Mesenchymal stem cell (in vitro differentiated cells and primary cell): ENCODE data around the gene CSHL1.
"Not testable (repeated sequence)": the region's sequence is repeated elsewhere in the genome, so short reads cannot be mapped to it uniquely, and the experiment has no call there.

ENCODE experiments used
- DNase-seq: peaks from one replicate; pipeline ENCODE4 v3.0.0-alpha.2; 2013
- H2AFZ ChIP-seq: one replicate; pipeline ENCODE4 v1.6.1; 2013; ENCODE audit warnings: low read depth, mild to moderate bottlenecking, control low read depth, inconsistent platforms, low read length, moderate library complexity
- H2AK5ac ChIP-seq: 2 replicates; pipeline ENCODE4 v1.6.1; 2013; ENCODE audit warnings: low read length, moderate library complexity, mild to moderate bottlenecking, inconsistent platforms; ENCODE audit not compliant: severe bottlenecking
- H2BK120ac ChIP-seq: one replicate; pipeline ENCODE4 v1.6.1; 2013; ENCODE audit warnings: low read depth, mild to moderate bottlenecking, inconsistent platforms, low read length, moderate library complexity
- H2BK12ac ChIP-seq, 2 experiments: one replicate each; pipeline ENCODE4 v1.6.1; 2013; ENCODE audit warnings: inconsistent platforms in 2 of 2, low read length in 2 of 2, mild to moderate bottlenecking in 2 of 2, moderate library complexity in 2 of 2, control low read depth in 1 of 2
- H2BK15ac ChIP-seq: one replicate; pipeline ENCODE4 v1.6.1; 2013; ENCODE audit warnings: mild to moderate bottlenecking, low read depth, inconsistent platforms; ENCODE audit not compliant: poor library complexity, severe bottlenecking
- H2BK5ac ChIP-seq: 2 replicates; pipeline ENCODE4 v1.6.1; 2013; ENCODE audit warnings: low read depth, mild to moderate bottlenecking, low read length, control low read depth, inconsistent platforms; ENCODE audit not compliant: poor library complexity, severe bottlenecking
- H3K14ac ChIP-seq, 2 experiments: one replicate each; pipeline ENCODE4 v1.6.1; 2013; ENCODE audit warnings: inconsistent platforms in 2 of 2, low read length in 2 of 2, control low read depth in 1 of 2, mild to moderate bottlenecking in 1 of 2, moderate library complexity in 1 of 2
- H3K18ac ChIP-seq, 2 experiments: one replicate each; pipeline ENCODE4 v1.6.1; 2013; ENCODE audit warnings: inconsistent platforms in 2 of 2, low read length in 2 of 2, control low read depth in 1 of 2, low read depth in 1 of 2, mild to moderate bottlenecking in 1 of 2
- H3K23ac ChIP-seq, 2 experiments: one replicate each; pipeline ENCODE4 v1.6.1; 2013; ENCODE audit warnings: inconsistent platforms in 2 of 2, low read length in 2 of 2, mild to moderate bottlenecking in 2 of 2, moderate library complexity in 2 of 2, control low read depth in 1 of 2
- H3K27ac ChIP-seq: 2 replicates; pipeline ENCODE4 v1.5.1; 2013; ENCODE audit warnings: mild to moderate bottlenecking, moderate library complexity, low read length, control low read depth, inconsistent platforms; ENCODE audit not compliant: poor library complexity, severe bottlenecking
- H3K27me3 ChIP-seq, 2 experiments: 2 replicates each; pipeline versions ENCODE4 v1.6.1 to v1.7.0; 2013; ENCODE audit warnings: low read length in 2 of 2, mild to moderate bottlenecking in 2 of 2, moderate library complexity in 2 of 2, control low read depth in 1 of 2, inconsistent platforms in 1 of 2; ENCODE audit not compliant: control insufficient read depth in 1 of 2, insufficient read depth in 1 of 2
- H3K36me3 ChIP-seq, 2 experiments: 2 replicates each; pipeline versions ENCODE4 v1.6.1 to v1.7.0; 2013; ENCODE audit warnings: low read length in 2 of 2, control low read depth in 1 of 2, inconsistent platforms in 1 of 2, low read depth in 1 of 2, mild to moderate bottlenecking in 1 of 2; ENCODE audit not compliant: insufficient read depth in 2 of 2, control insufficient read depth in 1 of 2
- H3K4ac ChIP-seq, 2 experiments: one replicate each; pipeline ENCODE4 v1.6.1; 2013; ENCODE audit warnings: inconsistent platforms in 2 of 2, low read length in 2 of 2, mild to moderate bottlenecking in 2 of 2, moderate library complexity in 2 of 2, control low read depth in 1 of 2, low read depth in 1 of 2
- H3K4me1 ChIP-seq: 2 replicates; pipeline ENCODE4 v1.6.1; 2013; ENCODE audit warnings: low read depth, low read length, control low read depth; ENCODE audit not compliant: control insufficient read depth, insufficient read depth
- H3K4me2 ChIP-seq: 2 replicates; pipeline ENCODE4 v1.6.1; 2013; ENCODE audit warnings: low read length, mild to moderate bottlenecking, inconsistent platforms; ENCODE audit not compliant: poor library complexity, severe bottlenecking
- H3K4me3 ChIP-seq, 2 experiments: 2 replicates each; pipeline versions ENCODE4 v1.5.1 to v1.7.0; 2013; ENCODE audit warnings: low read length in 2 of 2, mild to moderate bottlenecking in 2 of 2, control low read depth in 1 of 2, low read depth in 1 of 2; ENCODE audit not compliant: insufficient read depth in 1 of 2
- H3K79me1 ChIP-seq: replicated peaks from 2 replicates; pipeline ENCODE4 v1.6.1; 2013; ENCODE audit warnings: mild to moderate bottlenecking, control low read depth, low read length, inconsistent platforms; ENCODE audit not compliant: poor library complexity, severe bottlenecking
- H3K9ac ChIP-seq: 2 replicates; pipeline ENCODE4 v1.7.0; 2013; ENCODE audit warnings: mild to moderate bottlenecking, low read length, moderate library complexity
- H3K9me3 ChIP-seq: 2 replicates; pipeline ENCODE4 v1.7.0; 2013; ENCODE audit warnings: mild to moderate bottlenecking, low read length; ENCODE audit not compliant: control insufficient read depth
- H4K8ac ChIP-seq: one replicate; pipeline ENCODE4 v1.6.1; 2013; ENCODE audit warnings: inconsistent platforms, mild to moderate bottlenecking, low read length, moderate library complexity
- H4K91ac ChIP-seq: one replicate; pipeline ENCODE4 v1.6.1; 2013; ENCODE audit warnings: mild to moderate bottlenecking, low read length, inconsistent platforms
- WGBS: methylation state at CpG from one replicate; pipeline ENCODE4 v1.1.7; 2013; ENCODE audit warnings: mixed read lengths; 5-methylcytosine and 5-hydroxymethylcytosine counted together

The CSHL1 gene

DNA sequence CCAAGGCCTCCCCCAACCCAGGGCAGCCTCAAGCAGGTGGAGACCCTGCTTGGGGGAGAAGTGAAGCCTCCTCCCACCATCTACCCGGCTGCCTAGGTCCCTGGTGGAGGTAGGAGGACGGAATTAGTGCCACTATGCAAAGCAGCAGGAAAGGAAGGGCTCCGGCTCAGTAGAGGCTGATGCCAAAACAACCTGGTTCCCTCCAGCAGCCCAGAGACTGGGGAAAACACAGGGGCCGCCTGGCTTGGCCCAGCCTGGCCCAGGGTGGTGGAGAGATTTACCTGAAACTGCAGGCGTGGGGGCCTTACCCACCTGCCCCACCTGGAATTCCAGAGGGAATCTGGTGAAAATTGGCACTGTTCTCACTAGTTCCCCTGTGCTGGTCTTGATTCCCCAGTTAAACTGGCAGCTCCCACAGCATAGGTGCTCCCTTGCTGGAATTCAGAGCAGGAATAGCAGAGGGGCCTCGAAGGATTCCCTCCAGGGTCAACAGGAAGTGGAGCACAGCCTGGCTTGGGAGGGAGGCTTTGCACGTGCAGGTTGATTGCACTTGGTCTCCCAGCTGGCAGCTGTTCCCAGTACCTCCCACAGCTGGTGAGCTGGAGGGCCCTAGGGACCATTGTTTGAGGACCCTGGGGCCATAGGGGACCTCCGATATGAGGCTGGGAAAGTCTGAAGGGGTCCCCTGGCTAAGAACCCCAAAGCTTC, 16.6 kb upstream of the CSHL1 start:
- no peak for DNase-seq
- Histone ChIP-seq H3K9me3 (no peaks in the 10 kb centered on the region), H3K14ac (no peak overlapping the region), H4K8ac (no peak overlapping the region), H2BK120ac (no peak overlapping the region), H3K27ac (no peak overlapping the region), H2BK15ac (no peak overlapping the region), H4K91ac (no peak overlapping the region), H3K9ac (no peak overlapping the region), H2AK5ac (no peak overlapping the region), H3K18ac (no peak overlapping the region), H3K36me3 (no peaks in the 10 kb centered on the region), H3K79me1 (no peaks in the 10 kb centered on the region), H2AFZ (no peak overlapping the region), H2BK12ac (no peak overlapping the region), H3K23ac (no peak overlapping the region), H2BK5ac (no peak overlapping the region), H3K27me3 (peaks cover 3 to 23% of the 10 kb centered on the region in 2 experiments), H3K4me1 (no peaks in the 10 kb centered on the region), H3K4me2 (no peak overlapping the region), H3K4ac (no peak overlapping the region), H3K4me3 (no peak overlapping the region)
- 60% methylated on average over 7 of the region's 8 CpGs for WGBS

DNA sequence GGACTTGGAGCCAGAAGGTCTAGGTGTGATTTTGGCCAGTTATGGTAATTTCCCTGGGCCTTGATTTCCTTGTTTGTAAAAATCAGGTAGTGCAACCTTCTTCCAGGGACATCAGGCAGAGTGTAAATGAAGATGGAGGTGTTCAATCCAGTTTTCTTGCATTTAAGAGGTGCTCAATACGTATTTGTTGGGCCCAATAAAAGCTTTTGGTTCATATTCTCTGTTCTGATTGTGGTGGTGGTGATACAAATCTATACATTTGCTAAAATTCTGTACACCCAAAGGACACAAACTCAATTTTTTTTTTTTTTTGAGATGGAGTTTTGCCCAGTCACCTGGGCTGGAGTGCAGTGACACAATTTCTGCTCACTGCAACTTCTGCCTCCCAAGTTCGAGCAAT, 15.1 kb upstream of the CSHL1 start:
- H2BK15ac ChIP-seq: no peak overlapping the region
- no peak for DNase-seq
- no peak overlapping the region for H3K9ac ChIP-seq
- H3K36me3 ChIP-seq: no peaks in the 10 kb centered on the region
- no peak overlapping the region for H2AK5ac ChIP-seq
- no peak overlapping the region for H4K8ac ChIP-seq
- H4K91ac ChIP-seq: no peak overlapping the region
- no peak overlapping the region for H2BK5ac ChIP-seq
- H2BK12ac ChIP-seq: no peak overlapping the region
- peaks cover 3 to 14% of the 10 kb centered on the region in 2 experiments for H3K27me3 ChIP-seq
- H3K4me2 ChIP-seq: no peak overlapping the region
- no peak overlapping the region for H3K14ac ChIP-seq
- no peaks in the 10 kb centered on the region for H3K79me1 ChIP-seq
- no peak overlapping the region for H3K4ac ChIP-seq
- H3K4me3 ChIP-seq: no peak overlapping the region
- no peak overlapping the region for H3K18ac ChIP-seq
- no peak overlapping the region for H3K27ac ChIP-seq
- H3K9me3 ChIP-seq: no peaks in the 10 kb centered on the region
- H2BK120ac ChIP-seq: no peak overlapping the region
- WGBS: 100% methylated on average over 1 of the region's 2 CpGs
- no peak overlapping the region for H3K23ac ChIP-seq
- H3K4me1 ChIP-seq: no peaks in the 10 kb centered on the region
- no peak overlapping the region for H2AFZ ChIP-seq

DNA sequence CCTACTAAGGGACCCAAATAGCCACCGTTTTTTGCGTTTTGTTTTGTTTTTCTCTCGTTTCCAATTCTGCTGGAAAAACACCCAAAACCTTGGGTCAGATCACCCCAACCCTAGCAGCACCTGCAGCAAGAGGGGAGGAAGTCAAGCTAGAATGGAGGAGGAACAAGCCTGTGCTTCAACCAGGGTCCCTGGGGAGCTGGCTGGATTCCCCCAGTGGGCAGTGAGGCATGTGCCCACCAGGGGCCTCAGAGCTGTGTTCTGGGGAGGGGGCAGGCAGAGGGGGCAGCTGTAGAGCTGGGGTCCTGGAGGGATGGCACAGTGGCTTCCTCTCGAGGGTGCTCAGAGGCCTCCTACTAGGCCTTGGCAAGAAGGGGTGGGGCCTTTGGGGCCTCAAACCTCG, 14.6 kb upstream of the CSHL1 start:
- H3K79me1 ChIP-seq: no peaks in the 10 kb centered on the region
- H2BK120ac ChIP-seq: no peak overlapping the region
- no peak overlapping the region for H3K4ac ChIP-seq
- no peak overlapping the region for H3K9ac ChIP-seq
- H3K4me3 ChIP-seq: no peak overlapping the region
- no peak overlapping the region for H2BK5ac ChIP-seq
- DNase-seq: no peak
- no peak overlapping the region for H3K4me2 ChIP-seq
- H3K27ac ChIP-seq: no peak overlapping the region
- H3K4me1 ChIP-seq: no peaks in the 10 kb centered on the region
- H3K27me3 ChIP-seq: peaks cover 3 to 14% of the 10 kb centered on the region in 2 experiments
- no peak overlapping the region for H2BK12ac ChIP-seq
- 20% methylated on average over 1 of the region's 5 CpGs for WGBS
- no peak overlapping the region for H3K18ac ChIP-seq
- H4K8ac ChIP-seq: no peak overlapping the region
- H3K23ac ChIP-seq: no peak overlapping the region
- no peak overlapping the region for H3K14ac ChIP-seq
- H2AFZ ChIP-seq: no peak overlapping the region
- H2AK5ac ChIP-seq: no peak overlapping the region
- H3K9me3 ChIP-seq: no peaks in the 10 kb centered on the region
- no peak overlapping the region for H2BK15ac ChIP-seq
- H3K36me3 ChIP-seq: no peaks in the 10 kb centered on the region
- no peak overlapping the region for H4K91ac ChIP-seq

- not testable (repeated sequence) for H2BK15ac ChIP-seq, H3K4me1 ChIP-seq, H3K9ac ChIP-seq, H4K8ac ChIP-seq, H3K27ac ChIP-seq, H3K4me2 ChIP-seq, H4K91ac ChIP-seq, H2BK120ac ChIP-seq, H2AFZ ChIP-seq, H3K14ac ChIP-seq, H3K18ac ChIP-seq, H3K4ac ChIP-seq, H3K9me3 ChIP-seq, H3K36me3 ChIP-seq, H2BK12ac ChIP-seq, H3K79me1 ChIP-seq, DNase-seq, H2BK5ac ChIP-seq, H3K23ac ChIP-seq, H2AK5ac ChIP-seq, H3K4me3 ChIP-seq
- peaks cover 16 to 22% of the 10 kb centered on the region in 2 experiments for H3K27me3 ChIP-seq
- 91% methylated on average over 7 of the region's 9 CpGs for WGBS
These were observed 11.3 kb upstream of the CSHL1 start for GRCh38 chr17:63922402-63922801.
